ENCODE data around the gene SPINDOC.

The SPINDOC gene

DNA sequence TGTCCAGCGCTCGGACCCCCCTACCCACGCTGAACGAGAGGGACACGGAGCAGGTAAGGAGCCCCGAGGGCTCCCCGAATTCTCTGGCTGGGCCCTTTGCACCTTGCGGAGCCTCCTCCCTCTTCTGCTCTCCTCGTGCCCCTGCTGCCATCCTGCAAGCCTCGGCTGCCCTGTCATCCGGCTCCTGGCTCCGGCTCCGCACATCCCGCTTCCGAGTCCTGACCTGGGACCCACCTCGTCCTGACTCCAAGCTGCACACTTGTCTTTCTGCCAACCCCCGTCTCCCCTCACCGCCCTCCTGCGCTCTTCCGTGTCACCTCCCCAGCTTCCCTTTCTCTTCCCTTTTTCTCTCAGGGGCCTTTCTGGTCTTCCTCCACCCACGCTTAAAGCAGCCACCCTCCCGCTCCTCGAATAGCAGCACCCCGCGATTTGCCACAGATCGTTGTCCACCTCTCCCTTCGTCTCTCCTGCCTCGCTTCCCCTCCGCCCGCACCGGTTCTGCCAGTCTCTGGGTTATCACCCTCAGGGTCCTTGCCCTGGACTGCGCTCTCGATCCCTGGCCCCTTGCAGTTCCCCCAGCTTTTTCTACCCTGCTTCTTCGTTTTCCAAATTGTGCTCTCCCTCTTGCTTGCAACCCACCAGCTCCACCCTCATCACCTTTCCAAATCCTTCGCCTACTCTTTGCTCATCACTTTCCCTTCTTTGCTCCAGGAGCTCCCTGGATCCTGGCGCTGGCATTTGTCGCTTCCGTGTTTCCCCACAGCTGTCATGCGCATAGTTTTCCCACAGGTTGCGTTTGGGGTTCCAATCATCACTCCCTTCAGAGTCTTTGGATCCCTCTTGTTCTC, 26.5 kb downstream of the SPINDOC start:
- POLR2A ChIA-PET, result interaction anchor here (0.7 to 2.3 kb wide), 6 partner anchors 8 to 197 kb away, joined by 3 to 11 read pairs (median 3); partner anchors contain the start of genes COX8A and RCOR2
- DNase-seq (ENCODE audit: extremely low spot score), result no peak
- TF ChIP-seq TARDBP (IDR thresholded peaks at IDR 0.05) (no peak), SP1 (IDR thresholded peaks at IDR 0.05) (no peak), FOXA1 (IDR thresholded peaks at IDR 0.05) (no peak), LEF1 (IDR thresholded peaks at IDR 0.05; ENCODE audit: borderline replicate concordance) (no peak), FOXM1 (IDR thresholded peaks at IDR 0.05; ENCODE audit: borderline replicate concordance) (no peak), HDGF (IDR thresholded peaks at IDR 0.05; ENCODE audit: borderline replicate concordance) (no peak), PKNOX1 (IDR thresholded peaks at IDR 0.05) (no peak), SUZ12 (IDR thresholded peaks at IDR 0.05) (no peak), ZNF384 (IDR thresholded peaks at IDR 0.05) (no peak), L3MBTL2 (conservative IDR thresholded peaks at IDR 0.05) (no peak), NFRKB (IDR thresholded peaks at IDR 0.05) (no peak), FOXK2 (IDR thresholded peaks at IDR 0.05) (no peak), ARNT (IDR thresholded peaks at IDR 0.05) (no peak), CTBP1 (IDR thresholded peaks at IDR 0.05; ENCODE audit: borderline replicate concordance) (no peak), BHLHE40 (IDR thresholded peaks at IDR 0.05; ENCODE audit: borderline replicate concordance) (no peak), ELF4 (IDR thresholded peaks at IDR 0.05) (no peak)
- CTCF ChIA-PET, result interaction anchor here (1.1 kb wide), 2 partner anchors 10 to 67 kb away, joined by 3 to 4 read pairs; no protein-coding TSS in a partner anchor

DNA sequence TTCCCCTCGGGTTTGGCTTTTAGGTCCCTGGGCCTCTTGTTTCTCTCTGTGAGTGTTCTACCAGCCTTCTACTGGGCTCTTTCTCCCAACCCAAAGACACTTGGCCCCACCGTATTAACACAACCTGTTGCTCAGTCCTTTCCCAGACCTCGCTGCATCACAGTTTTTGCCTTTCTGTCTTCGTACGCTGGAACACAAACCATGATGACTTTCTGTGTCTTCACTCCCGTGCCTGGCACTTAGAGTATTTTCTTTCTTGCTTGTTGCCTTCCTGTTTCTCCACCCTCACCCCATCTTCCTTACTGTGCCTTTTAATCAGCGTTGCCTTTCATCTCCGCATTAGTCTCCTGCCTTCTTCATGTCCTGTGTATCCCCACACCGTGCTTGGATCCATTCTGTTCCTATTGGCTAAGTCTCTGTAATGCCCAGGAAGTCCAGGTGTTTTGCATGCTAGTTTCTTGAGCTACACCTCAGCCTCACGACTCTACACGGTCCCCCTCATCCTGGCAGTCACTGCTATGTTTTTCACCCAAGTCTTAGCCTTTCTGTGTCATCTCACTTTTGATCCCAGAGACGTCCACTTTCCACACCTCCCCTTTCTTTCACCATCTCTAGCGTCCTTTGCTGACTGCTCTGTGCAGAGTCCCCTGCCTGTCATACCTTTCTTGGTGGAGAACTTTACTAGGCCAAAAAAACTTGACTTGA, 27.3 kb downstream of the SPINDOC start:
- CTCF ChIA-PET, result no interaction called here
- DNase-seq (ENCODE audit: extremely low spot score), result no peak
- TF ChIP-seq HDGF (IDR thresholded peaks at IDR 0.05; ENCODE audit: borderline replicate concordance) (no peak), BHLHE40 (IDR thresholded peaks at IDR 0.05; ENCODE audit: borderline replicate concordance) (no peak), SP1 (IDR thresholded peaks at IDR 0.05) (no peak), ZNF384 (IDR thresholded peaks at IDR 0.05) (no peak), L3MBTL2 (conservative IDR thresholded peaks at IDR 0.05) (no peak), PKNOX1 (IDR thresholded peaks at IDR 0.05) (no peak), FOXA1 (IDR thresholded peaks at IDR 0.05) (no peak), LEF1 (IDR thresholded peaks at IDR 0.05; ENCODE audit: borderline replicate concordance) (no peak), NFRKB (IDR thresholded peaks at IDR 0.05) (no peak), ARNT (IDR thresholded peaks at IDR 0.05) (no peak), ELF4 (IDR thresholded peaks at IDR 0.05) (no peak)
- POLR2A ChIA-PET, result interaction anchor here (0.7 to 2.3 kb wide), 4 partner anchors 8 to 134 kb away, joined by 3 to 11 read pairs (median 4); partner anchors contain the start of genes COX8A and RCOR2

DNA sequence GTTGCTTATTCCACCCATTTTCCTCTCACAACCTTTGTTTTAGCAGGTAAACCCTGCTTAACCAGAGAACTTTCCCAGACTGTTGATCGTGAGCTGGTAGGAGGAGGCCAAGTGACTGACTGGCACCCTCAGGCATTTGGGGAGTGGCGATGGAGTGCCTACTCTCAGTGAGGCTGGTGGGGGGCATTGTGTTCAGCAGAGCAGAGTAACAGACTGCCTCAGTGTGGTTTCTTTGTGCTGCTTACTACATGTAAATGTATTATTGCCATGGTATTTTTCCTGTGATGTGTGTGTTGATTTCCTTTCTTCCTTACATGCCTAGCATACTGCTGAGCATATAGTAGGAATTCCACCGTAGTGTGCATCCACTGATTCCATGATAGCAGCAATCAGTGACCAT, 28.3 kb downstream of the SPINDOC start:
- no peak for DNase-seq (ENCODE audit: extremely low spot score)
- CTCF ChIA-PET, result no interaction called here
- TF ChIP-seq HDGF (IDR thresholded peaks at IDR 0.05; ENCODE audit: borderline replicate concordance) (no peak), ZNF384 (IDR thresholded peaks at IDR 0.05) (no peak), NFRKB (IDR thresholded peaks at IDR 0.05) (no peak), SP1 (IDR thresholded peaks at IDR 0.05) (no peak), L3MBTL2 (conservative IDR thresholded peaks at IDR 0.05) (no peak), ARNT (IDR thresholded peaks at IDR 0.05) (no peak), FOXM1 (IDR thresholded peaks at IDR 0.05; ENCODE audit: borderline replicate concordance) (no peak), TARDBP (IDR thresholded peaks at IDR 0.05) (no peak), FOXA1 (IDR thresholded peaks at IDR 0.05) (no peak)

GRCh38 chr11:63843041-63843440, 29.8 kb downstream of the SPINDOC start:
- ChIA-PET POLR2A (no interaction called here), CTCF (interaction anchor here (0.7 kb wide), 1 partner anchor 383 kb away, joined by 4 read pairs; no protein-coding TSS in a partner anchor)
- no peak for TF ChIP-seq LEF1 (IDR thresholded peaks at IDR 0.05; ENCODE audit: borderline replicate concordance)
- TF ChIP-seq BHLHE40 (IDR thresholded peaks at IDR 0.05; ENCODE audit: borderline replicate concordance), result no peak
- no peak for TF ChIP-seq CTBP1 (IDR thresholded peaks at IDR 0.05; ENCODE audit: borderline replicate concordance)
- TF ChIP-seq SP1 (IDR thresholded peaks at IDR 0.05), result no peak
- TF ChIP-seq HDGF (IDR thresholded peaks at IDR 0.05; ENCODE audit: borderline replicate concordance), result no peak
- TF ChIP-seq FOXA1 (IDR thresholded peaks at IDR 0.05), result no peak
- no peak for TF ChIP-seq FOXK2 (IDR thresholded peaks at IDR 0.05)
- TF ChIP-seq TARDBP (IDR thresholded peaks at IDR 0.05), result no peak
- TF ChIP-seq ZNF384 (IDR thresholded peaks at IDR 0.05), result no peak
- no peak for TF ChIP-seq ARNT (IDR thresholded peaks at IDR 0.05)
- TF ChIP-seq NFRKB (IDR thresholded peaks at IDR 0.05), result no peak
- TF ChIP-seq SUZ12 (IDR thresholded peaks at IDR 0.05), result no peak
- TF ChIP-seq PKNOX1 (IDR thresholded peaks at IDR 0.05), result no peak
- TF ChIP-seq L3MBTL2 (conservative IDR thresholded peaks at IDR 0.05), result no peak
- no peak for TF ChIP-seq ELF4 (IDR thresholded peaks at IDR 0.05)
- no peak for TF ChIP-seq FOXM1 (IDR thresholded peaks at IDR 0.05; ENCODE audit: borderline replicate concordance)
- no peak for DNase-seq (ENCODE audit: extremely low spot score)

More for the DNA sequence above, 28.3 kb downstream of the SPINDOC start:
- POLR2A ChIA-PET, result no interaction called here

GRCh38 chr11:63844836-63845235, 31.6 kb downstream of the SPINDOC start:
- no peak for DNase-seq (ENCODE audit: extremely low spot score)
- POLR2A ChIA-PET, result no interaction called here
- TF ChIP-seq SP1 (IDR thresholded peaks at IDR 0.05) (no peak), BHLHE40 (IDR thresholded peaks at IDR 0.05; ENCODE audit: borderline replicate concordance) (no peak), FOXA1 (IDR thresholded peaks at IDR 0.05) (no peak), FOXM1 (IDR thresholded peaks at IDR 0.05; ENCODE audit: borderline replicate concordance) (no peak), LEF1 (IDR thresholded peaks at IDR 0.05; ENCODE audit: borderline replicate concordance) (no peak), ARNT (IDR thresholded peaks at IDR 0.05) (no peak), FOXK2 (IDR thresholded peaks at IDR 0.05) (no peak), ELF4 (IDR thresholded peaks at IDR 0.05) (no peak), CTBP1 (IDR thresholded peaks at IDR 0.05; ENCODE audit: borderline replicate concordance) (no peak)
- CTCF ChIA-PET, result interaction anchor here (0.6 kb wide), 1 partner anchor 16 kb away, joined by 3 read pairs; no protein-coding TSS in a partner anchor

Data from HEK293T (cell line).